Measurements from ENCODE around the gene CCDC158. TPM values are rescaled to one million over a fixed set of nuclear protein-coding genes. Genes with fewer than 3 reads are reported as not detected.

The CCDC158 gene
- total and polyA plus RNA-seq, 2 of the 8 experiments (the other 6 are each of a cell fraction or from before 2014, with no cell fraction given): not detected

DNA sequence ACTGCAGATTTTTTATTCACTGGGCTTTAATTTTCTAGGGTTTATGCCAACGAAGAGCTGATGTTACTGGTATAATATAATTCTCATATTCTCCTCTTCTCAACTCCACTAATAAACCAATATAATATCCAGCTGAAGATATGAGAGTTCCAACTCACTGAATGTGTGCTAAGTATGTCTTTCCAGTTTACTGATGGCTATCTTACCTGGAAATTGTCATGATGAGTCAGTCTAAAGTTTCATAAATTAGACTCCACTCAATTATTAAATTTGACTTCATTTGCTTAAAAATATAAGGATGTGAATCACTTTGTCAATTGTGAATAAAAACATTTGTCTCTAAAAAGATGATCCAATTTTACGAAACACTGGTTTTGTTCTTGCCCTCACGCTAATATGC is 86.1 kb downstream of the CCDC158 start (continued):
- TF ChIP-seq, protein P1, sequence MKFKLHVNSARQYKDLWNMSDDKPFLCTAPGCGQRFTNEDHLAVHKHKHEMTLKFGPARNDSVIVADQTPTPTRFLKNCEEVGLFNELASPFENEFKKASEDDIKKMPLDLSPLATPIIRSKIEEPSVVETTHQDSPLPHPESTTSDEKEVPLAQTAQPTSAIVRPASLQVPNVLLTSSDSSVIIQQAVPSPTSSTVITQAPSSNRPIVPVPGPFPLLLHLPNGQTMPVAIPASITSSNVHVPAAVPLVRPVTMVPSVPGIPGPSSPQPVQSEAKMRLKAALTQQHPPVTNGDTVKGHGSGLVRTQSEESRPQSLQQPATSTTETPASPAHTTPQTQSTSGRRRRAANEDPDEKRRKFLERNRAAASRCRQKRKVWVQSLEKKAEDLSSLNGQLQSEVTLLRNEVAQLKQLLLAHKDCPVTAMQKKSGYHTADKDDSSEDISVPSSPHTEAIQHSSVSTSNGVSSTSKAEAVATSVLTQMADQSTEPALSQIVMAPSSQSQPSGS (IDR thresholded peaks at IDR 0.05; ENCODE audit: low read length): no peak
- TF ChIP-seq CBX5 (IDR thresholded peaks at IDR 0.05; ENCODE audit: low read depth, low read length) (no peak), EZH2 (IDR thresholded peaks at IDR 0.05; ENCODE audit: low read depth, low read length, severe bottlenecking) (no peak), POLR2A (IDR thresholded peaks at IDR 0.05; ENCODE audit: control extremely low read depth in 1 of 2, low read depth in 2 of 2, low read length in 2 of 2) (no peak), RNF2 (IDR thresholded peaks at IDR 0.05; ENCODE audit: borderline replicate concordance, low read depth, low read length, missing control alignments, poor library complexity, severe bottlenecking) (no peak), SP4 (IDR thresholded peaks at IDR 0.05; ENCODE audit: low read length) (no peak)

All from H1 (cell line).